GM12892 (cell line): ENCODE data around the gene CPSF2.

Experiments used
- POLR2A ChIP-seq: IDR thresholded peaks from 2 replicates; pipeline ENCODE4 v1.6.1; 2011; ENCODE audit warnings: low read depth, low read length, control low read depth
- POLR2AphosphoS5 ChIP-seq: IDR thresholded peaks from 2 replicates; pipeline ENCODE4 v1.6.1; 2011; ENCODE audit warnings: low read depth, low read length, control low read depth

GRCh38 chr14:92122761-92123160 lies 992 bp downstream of the CPSF2 start:
- TF ChIP-seq POLR2A = no peak
- no peak for TF ChIP-seq POLR2AphosphoS5
